ENCODE measurements around the gene FGF22. TPM values are rescaled to one million over a fixed set of nuclear protein-coding genes. Genes with fewer than 3 reads are reported as not detected.

The FGF22 gene
- total and polyA plus RNA-seq, 2 of the 8 experiments (the other 6 are each of a cell fraction or from before 2014, with no cell fraction given), result 0.44 to 1.7 TPM

DNA sequence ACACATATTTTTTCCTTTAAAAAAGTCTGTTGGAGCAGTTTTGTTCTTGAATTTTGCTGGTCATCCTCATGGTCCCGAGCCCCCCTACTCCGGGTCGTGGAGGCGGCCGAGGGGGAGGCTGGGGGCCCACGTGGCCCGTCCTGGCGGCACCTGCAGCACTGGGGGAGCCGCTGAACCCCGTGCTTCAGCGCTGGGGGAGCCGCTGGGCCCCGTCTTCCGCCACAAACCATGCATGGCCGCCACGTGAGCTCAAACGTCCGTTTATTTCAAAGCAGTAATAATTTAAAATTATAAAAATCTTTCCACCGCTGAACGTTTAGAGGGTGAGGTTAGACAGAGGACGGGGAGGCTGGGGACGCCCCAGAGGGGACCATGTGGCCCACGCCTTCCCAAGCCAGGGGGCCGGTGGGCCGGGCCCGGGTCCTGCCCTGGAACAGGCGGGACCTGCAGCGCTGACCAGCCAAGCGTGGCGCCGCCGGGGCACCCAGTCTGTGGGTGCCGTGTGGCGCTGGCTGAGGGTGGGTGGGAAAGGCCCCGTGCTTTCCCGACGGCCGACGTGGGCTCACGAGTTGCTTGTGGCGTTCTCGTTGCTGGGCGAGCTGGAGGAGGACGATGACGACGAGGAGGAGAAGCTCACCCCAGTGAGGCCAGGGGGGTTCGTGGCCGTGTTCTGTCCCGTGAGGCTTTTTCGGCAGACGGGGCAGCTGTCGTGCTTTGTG lies 8.0 kb downstream of the FGF22 start (continued):
- TF ChIP-seq, protein P1, sequence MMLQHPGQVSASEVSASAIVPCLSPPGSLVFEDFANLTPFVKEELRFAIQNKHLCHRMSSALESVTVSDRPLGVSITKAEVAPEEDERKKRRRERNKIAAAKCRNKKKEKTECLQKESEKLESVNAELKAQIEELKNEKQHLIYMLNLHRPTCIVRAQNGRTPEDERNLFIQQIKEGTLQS (IDR thresholded peaks at IDR 0.05; ENCODE audit: insufficient read depth, low read depth, low read length), result no peak
- TF ChIP-seq RAD21 (IDR thresholded peaks at IDR 0.05 in 1 of 2, conservative IDR thresholded peaks at IDR 0.05 in 1 of 2; ENCODE audit: low read depth in 2 of 2, low read length in 2 of 2) (no peak), POU5F1 (IDR thresholded peaks at IDR 0.05; ENCODE audit: low read depth, low read length) (no peak), RNF2 (IDR thresholded peaks at IDR 0.05; ENCODE audit: borderline replicate concordance, low read depth, low read length, missing control alignments, poor library complexity, severe bottlenecking) (no peak), CBX8 (IDR thresholded peaks at IDR 0.05; ENCODE audit: borderline replicate concordance, low read depth, low read length) (no peak), BRCA1 (IDR thresholded peaks at IDR 0.05; ENCODE audit: low read depth, low read length) (no peak), MAFK (IDR thresholded peaks at IDR 0.05; ENCODE audit: low read depth, low read length) (no peak)
